Panc1 (cell line): ENCODE results near the gene CYB5R4. TPM values are rescaled to one million over a fixed set of nuclear protein-coding genes. Genes with fewer than 3 reads are reported as not detected.

Experiments used
- ATAC-seq: fragments of 200-7000 bp; cut with Tn5 transposase; 2 replicates; pipeline ENCODE4 v1.9.1; 2020; ENCODE audit warnings: mild to moderate bottlenecking, moderate library complexity
- BruUV-seq: library from RNA; stranded (reverse); fragments of 400-500 nt; replicated peaks from 2 replicates; lab custom pipeline; 2021; lab: Mats Ljungman, UMichigan
- CTCF ChIA-PET: fragments of 300-600 bp; sonication (Branson Sonifier 250); formaldehyde crosslinking; loops from one replicate; lab custom pipeline; 2022; ENCODE audit warnings: antibody characterized with exemption; lab: Charles Lee
- POLR2A ChIA-PET: fragments of 300-600 bp; sonication (Branson Sonifier 250); formaldehyde crosslinking; loops from one replicate; lab custom pipeline; 2022; ENCODE audit warnings: antibody characterized with exemption; lab: Charles Lee
- DNase-seq: peaks from one replicate; pipeline ENCODE4 v3.0.0-alpha.2; 2010; ENCODE audit warnings: low read depth, low spot score
- H3K27ac ChIP-seq: 2 replicates; pipeline ENCODE4 v1.5.1; 2011; ENCODE audit warnings: mild to moderate bottlenecking, low read length, inconsistent platforms
- H3K27me3 ChIP-seq: fragments of 200-500 bp; sonication (Bioruptor generic); 2 replicates; pipeline ENCODE4 v1.6.0; 2014; ENCODE audit warnings: low read length, inconsistent platforms; ENCODE audit not compliant: control insufficient read depth, insufficient read depth
- H3K36me3 ChIP-seq: fragments of 200-500 bp; sonication (Bioruptor generic); 2 replicates; pipeline ENCODE4 v1.5.1; 2014; ENCODE audit warnings: inconsistent platforms, mild to moderate bottlenecking, low read length, moderate library complexity; ENCODE audit not compliant: control insufficient read depth, insufficient read depth
- H3K4me1 ChIP-seq: 2 replicates; pipeline ENCODE4 v1.5.1; 2011; ENCODE audit warnings: inconsistent platforms, mild to moderate bottlenecking, low read length, moderate library complexity; ENCODE audit not compliant: control insufficient read depth, insufficient read depth
- H3K4me3 ChIP-seq, 2 experiments: 2 replicates each; pipeline ENCODE4 v1.5.1; 2011 to 2012; ENCODE audit warnings: low read depth in 2 of 2, low read length in 2 of 2, mild to moderate bottlenecking in 2 of 2, inconsistent platforms in 1 of 2, moderate library complexity in 1 of 2
- H3K9me3 ChIP-seq: fragments of 200-500 bp; sonication (Bioruptor generic); 2 replicates; pipeline ENCODE4 v1.5.1; 2014; ENCODE audit warnings: low read depth, mild to moderate bottlenecking, inconsistent platforms, low read length, moderate library complexity; ENCODE audit not compliant: control insufficient read depth, insufficient read depth
- POLR2AphosphoS5 ChIP-seq: IDR thresholded peaks from 2 replicates; pipeline ENCODE4 v1.6.1; 2012; ENCODE audit warnings: mild to moderate bottlenecking, low read depth, low read length, moderate library complexity
- REST ChIP-seq, 2 experiments: IDR thresholded peaks; 2 replicates each; pipeline ENCODE4 v1.6.1; 2011 to 2012; ENCODE audit warnings: low read depth in 2 of 2, control low read depth in 1 of 2, low read length in 1 of 2, mild to moderate bottlenecking in 1 of 2, moderate library complexity in 1 of 2; ENCODE audit not compliant: insufficient read depth in 1 of 2
- SIN3A ChIP-seq: IDR thresholded peaks from 2 replicates; pipeline ENCODE4 v1.6.1; 2012; ENCODE audit warnings: low read depth, mild to moderate bottlenecking, low read length, moderate library complexity, borderline replicate concordance; ENCODE audit not compliant: insufficient read depth
- TCF7L2 ChIP-seq: IDR thresholded peaks from 2 replicates; pipeline ENCODE4 v1.6.1; 2011; ENCODE audit warnings: mild to moderate bottlenecking, low read depth, low read length, inconsistent platforms
- in situ Hi-C: cut with HindIII; loops from 2 replicates; pipeline ENCODE4 v1.10.0; 2016; ENCODE audit warnings: low sequenced_read_pairs, low pct_unique_long_range_greater_than_20kb
- intact Hi-C: fragments of 100-400 bp; cut with micrococcal nuclease; formaldehyde crosslinking; loops from one replicate; pipeline ENCODE4 v1.10.0; 2022; ENCODE audit not compliant: unreplicated experiment
- total RNA-seq: library from RNA; stranded (reverse); gene quantifications from one replicate; pipeline ENCODE4 v1.2.1, GENCODE V29; 2021; ENCODE audit not compliant: unreplicated experiment
- TF ChIP-seq, protein P1 (sequence below): fragments of 450-650 bp; IDR thresholded peaks from 2 replicates; pipeline ENCODE4 v1.5.1; 2017; ENCODE audit warnings: mild to moderate bottlenecking

Gene CYB5R4
- total RNA-seq, 1 experiment from 2014 or later = 31.7 TPM

DNA sequence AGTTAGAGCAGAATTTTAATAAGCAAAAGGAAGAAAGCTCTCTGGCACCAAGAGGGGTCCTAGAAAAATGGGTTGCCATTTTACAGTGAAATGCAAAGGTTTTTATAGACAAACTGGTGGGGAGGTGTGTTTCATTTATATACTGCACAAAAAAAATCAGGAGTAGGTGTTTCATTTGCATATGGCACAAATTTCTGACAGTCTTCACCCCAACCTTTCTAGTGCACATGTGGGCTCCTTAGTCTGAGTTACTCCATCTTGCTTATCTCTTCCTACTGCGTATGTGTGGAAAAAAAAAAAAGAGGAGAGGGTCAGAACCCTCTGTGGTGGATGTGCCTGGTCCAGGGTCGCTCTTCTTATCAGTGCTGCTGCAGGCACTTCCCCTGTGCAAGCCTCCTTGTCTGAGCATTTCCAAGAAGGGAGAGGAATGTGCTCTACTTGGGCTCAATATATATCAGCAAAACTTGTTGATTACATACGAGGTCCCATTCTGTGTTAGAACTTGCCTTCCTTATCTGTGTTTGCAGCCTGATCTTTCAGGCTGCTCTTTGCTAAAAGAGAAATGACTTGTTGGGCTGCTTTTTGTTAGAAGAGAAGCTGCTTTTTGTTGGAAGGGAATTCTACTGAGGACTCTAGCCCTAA lies 115.0 kb downstream of the CYB5R4 start:
- in situ Hi-C loops (no loop called here), intact Hi-C loops (no loop called here)
- Histone ChIP-seq H3K9me3 (no peaks in the 10 kb centered on the region), H3K27ac (no peak overlapping the region), H3K4me1 (no peaks in the 10 kb centered on the region), H3K4me3 (no peak overlapping the region), H3K27me3 (no peaks in the 10 kb centered on the region), H3K36me3 (no peaks in the 10 kb centered on the region)
- BruUV-seq = no TSS peak
- CTCF ChIA-PET = no interaction called here
- DNase-seq = no peak
- ATAC-seq = no peak
- POLR2A ChIA-PET = interaction anchor here (0.6 kb wide), 2 partner anchors 17 to 59 kb away, joined by 3 to 5 read pairs; partner anchors contain the start of gene MRAP2
- TF ChIP-seq SIN3A = no peak
- no peak for TF ChIP-seq TCF7L2
- TF ChIP-seq, protein P1, sequence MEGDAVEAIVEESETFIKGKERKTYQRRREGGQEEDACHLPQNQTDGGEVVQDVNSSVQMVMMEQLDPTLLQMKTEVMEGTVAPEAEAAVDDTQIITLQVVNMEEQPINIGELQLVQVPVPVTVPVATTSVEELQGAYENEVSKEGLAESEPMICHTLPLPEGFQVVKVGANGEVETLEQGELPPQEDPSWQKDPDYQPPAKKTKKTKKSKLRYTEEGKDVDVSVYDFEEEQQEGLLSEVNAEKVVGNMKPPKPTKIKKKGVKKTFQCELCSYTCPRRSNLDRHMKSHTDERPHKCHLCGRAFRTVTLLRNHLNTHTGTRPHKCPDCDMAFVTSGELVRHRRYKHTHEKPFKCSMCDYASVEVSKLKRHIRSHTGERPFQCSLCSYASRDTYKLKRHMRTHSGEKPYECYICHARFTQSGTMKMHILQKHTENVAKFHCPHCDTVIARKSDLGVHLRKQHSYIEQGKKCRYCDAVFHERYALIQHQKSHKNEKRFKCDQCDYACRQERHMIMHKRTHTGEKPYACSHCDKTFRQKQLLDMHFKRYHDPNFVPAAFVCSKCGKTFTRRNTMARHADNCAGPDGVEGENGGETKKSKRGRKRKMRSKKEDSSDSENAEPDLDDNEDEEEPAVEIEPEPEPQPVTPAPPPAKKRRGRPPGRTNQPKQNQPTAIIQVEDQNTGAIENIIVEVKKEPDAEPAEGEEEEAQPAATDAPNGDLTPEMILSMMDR = no peak
- no peak for TF ChIP-seq REST (IDR thresholded peaks at IDR 0.05; ENCODE audit: insufficient read depth in 1 of 2, low read depth in 2 of 2, low read length in 1 of 2)
- TF ChIP-seq POLR2AphosphoS5 = no peak

DNA sequence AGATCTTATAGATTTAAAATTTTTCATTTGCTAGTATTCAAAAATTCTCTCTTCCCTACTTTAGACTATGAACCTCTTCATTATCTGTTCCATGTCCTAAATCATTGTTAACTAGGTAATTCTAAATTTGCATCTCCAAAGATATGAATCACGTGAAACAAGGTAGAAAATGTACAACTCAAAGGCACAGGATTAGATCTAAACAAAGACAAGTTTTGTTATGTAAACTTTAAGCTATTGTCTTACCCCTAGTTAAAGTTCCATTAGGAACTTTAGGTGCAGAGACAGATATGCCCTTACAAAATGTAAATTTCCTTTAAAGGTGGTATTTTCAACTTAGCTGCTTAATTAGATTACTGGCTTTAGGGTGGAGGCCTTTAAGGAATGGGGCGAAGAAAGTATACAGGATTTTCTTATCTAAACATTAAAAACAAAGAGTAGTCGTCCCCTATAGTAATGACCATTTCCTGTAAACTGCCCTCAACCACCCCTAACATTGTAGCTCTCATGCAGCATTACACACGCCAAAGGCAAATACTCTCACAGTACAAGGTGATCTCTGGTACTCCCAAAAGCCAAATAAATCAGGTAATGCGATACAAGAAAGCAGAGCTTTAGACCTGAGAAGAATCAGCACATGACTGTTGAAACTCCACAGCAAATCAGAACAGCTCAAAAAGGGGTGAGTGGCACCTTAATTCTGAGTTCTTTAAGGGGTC lies 116.7 kb downstream of the CYB5R4 start:
- H3K27ac ChIP-seq = no peak overlapping the region
- ATAC-seq (no peak), DNase-seq (no peak)
- no TSS peak for BruUV-seq
- H3K27me3 ChIP-seq = no peaks in the 10 kb centered on the region
- in situ Hi-C loops = no loop called here
- TF ChIP-seq, protein P1 = no peak
- TF ChIP-seq SIN3A (no peak), POLR2AphosphoS5 (no peak), REST (IDR thresholded peaks at IDR 0.05; ENCODE audit: insufficient read depth in 1 of 2, low read depth in 2 of 2, low read length in 1 of 2) (no peak), TCF7L2 (no peak)
- CTCF ChIA-PET = interaction anchor here (0.6 kb wide), 1 partner anchor 361 kb away, joined by 3 read pairs; no protein-coding TSS in a partner anchor
- H3K4me1 ChIP-seq = no peaks in the 10 kb centered on the region
- H3K4me3 ChIP-seq = no peak overlapping the region
- intact Hi-C loops = no loop called here
- POLR2A ChIA-PET = no interaction called here
- no peaks in the 10 kb centered on the region for H3K36me3 ChIP-seq
- no peaks in the 10 kb centered on the region for H3K9me3 ChIP-seq
